Measurements from ENCODE around the gene IFNL2. TPM values are rescaled to one million over a fixed set of nuclear protein-coding genes. Genes with fewer than 3 reads are reported as not detected.

IFNL2 gene
- total and polyA plus RNA-seq, 2 donors (not counting 3 experiments of a cell fraction or from before 2014, with no cell fraction given): not detected

GRCh38 chr19:39307046-39307821 lies 39.0 kb downstream of the IFNL2 start:
- H2AFZ ChIP-seq (ENCODE audit: low read depth, low read length): no peak overlapping the region
- H3K36me3 ChIP-seq (ENCODE audit: control insufficient read depth in 2 of 2, extremely low read depth in 1 of 2, insufficient read depth in 2 of 2, low read length in 2 of 2): no peaks in the 10 kb centered on the region
- H3K9ac ChIP-seq (replicated peaks; ENCODE audit: extremely low read depth, insufficient read depth, low read length): no peak overlapping the region
- no peaks in the 10 kb centered on the region for H3K9me3 ChIP-seq (replicated peaks; ENCODE audit: control insufficient read depth, insufficient read depth, low read length)
- no peaks in the 10 kb centered on the region for H3K79me2 ChIP-seq (ENCODE audit: control insufficient read depth, insufficient read depth, low read length)
- no peak for FAIRE-seq
- dilution Hi-C loops (cut with MboI; ENCODE audit: extremely low pct_ligation_motif_present, low sequenced_read_pairs) (no loop called here), intact Hi-C loops (cut with micrococcal nuclease) (no loop called here)
- H4K20me1 ChIP-seq (replicated peaks; ENCODE audit: control insufficient read depth, extremely low read depth, insufficient read depth, low read length): no peaks in the 10 kb centered on the region
- H3K4me3 ChIP-seq (replicated peaks in 1 of 3; ENCODE audit: insufficient read depth in 1 of 3, low read depth in 1 of 3, low read length in 3 of 3): no peak overlapping the region
- H3K9me1 ChIP-seq (replicated peaks; ENCODE audit: control insufficient read depth, extremely low read depth, insufficient read depth, low read length): no peaks in the 10 kb centered on the region
- H3K4me2 ChIP-seq (ENCODE audit: insufficient read depth, low read length): no peak overlapping the region
- no peaks in the 10 kb centered on the region for H3K4me1 ChIP-seq (ENCODE audit: control insufficient read depth, extremely low read depth, insufficient read depth, low read length)
- ChIA-PET CTCF (no interaction called here), POLR2A (no interaction called here)
- no peak for DNase-seq (ENCODE audit: low read depth, low spot score)
- TF ChIP-seq MAX (IDR thresholded peaks at IDR 0.05; ENCODE audit: insufficient read depth, insufficient read length): no peak
- no peak for TF ChIP-seq JUN (IDR thresholded peaks at IDR 0.05; ENCODE audit: borderline replicate concordance, insufficient read depth, insufficient read length, low read depth)
- TF ChIP-seq EZH2 (IDR thresholded peaks at IDR 0.05; ENCODE audit: borderline replicate concordance, low read depth, low read length, severe bottlenecking): no peak
- TF ChIP-seq MYC (IDR thresholded peaks at IDR 0.05; ENCODE audit: low read depth, low read length): no peak
- TF ChIP-seq GATA2 (IDR thresholded peaks at IDR 0.05; ENCODE audit: insufficient read depth, insufficient read length, low read depth, low read length): no peak
- H3K27me3 ChIP-seq (ENCODE audit: control insufficient read depth in 2 of 2, insufficient read depth in 2 of 2, low read length in 2 of 2): peaks cover 34 to 50% of the 10 kb centered on the region in 2 experiments
- BruUV-seq (replicated peaks): no TSS peak
- H3K27ac ChIP-seq (ENCODE audit: insufficient read depth, low read depth, low read length): no peak overlapping the region

- H3K27ac ChIP-seq (ENCODE audit: insufficient read depth, low read depth, low read length): no peak overlapping the region
- H3K9me3 ChIP-seq (replicated peaks; ENCODE audit: control insufficient read depth, insufficient read depth, low read length): no peaks in the 10 kb centered on the region
- intact Hi-C loops (cut with micrococcal nuclease): no loop called here
- H4K20me1 ChIP-seq (replicated peaks; ENCODE audit: control insufficient read depth, extremely low read depth, insufficient read depth, low read length): no peaks in the 10 kb centered on the region
- CTCF ChIA-PET: interaction anchor here (0.7 to 1.7 kb wide), 2 partner anchors 186 to 192 kb away, joined by 3 to 5 read pairs; no protein-coding TSS in a partner anchor
- no peak overlapping the region for H3K4me2 ChIP-seq (ENCODE audit: insufficient read depth, low read length)
- FAIRE-seq (no peak), DNase-seq (ENCODE audit: low read depth, low spot score) (no peak)
- peaks cover 32 to 49% of the 10 kb centered on the region in 2 experiments for H3K27me3 ChIP-seq (ENCODE audit: control insufficient read depth in 2 of 2, insufficient read depth in 2 of 2, low read length in 2 of 2)
- H3K79me2 ChIP-seq (ENCODE audit: control insufficient read depth, insufficient read depth, low read length): no peaks in the 10 kb centered on the region
- H3K9me1 ChIP-seq (replicated peaks; ENCODE audit: control insufficient read depth, extremely low read depth, insufficient read depth, low read length): no peaks in the 10 kb centered on the region
- no TSS peak for BruUV-seq (replicated peaks)
- POLR2A ChIA-PET: no interaction called here
- TF ChIP-seq CTCF (IDR thresholded peaks at IDR 0.05; ENCODE audit: extremely low read depth in 1 of 2, insufficient read depth in 1 of 2, low read depth in 1 of 2, low read length in 2 of 2): peak in 1 of 2 donors; percentile 24
- TF ChIP-seq MYC (IDR thresholded peaks at IDR 0.05; ENCODE audit: low read depth, low read length): no peak
- peak; percentile 70 for TF ChIP-seq EZH2 (IDR thresholded peaks at IDR 0.05; ENCODE audit: borderline replicate concordance, low read depth, low read length, severe bottlenecking)
- no peak overlapping the region for H3K4me3 ChIP-seq (replicated peaks in 1 of 3; ENCODE audit: insufficient read depth in 1 of 3, low read depth in 1 of 3, low read length in 3 of 3)
- peak overlapping the region; percentile 55 for H2AFZ ChIP-seq (ENCODE audit: low read depth, low read length)
- no peaks in the 10 kb centered on the region for H3K4me1 ChIP-seq (ENCODE audit: control insufficient read depth, extremely low read depth, insufficient read depth, low read length)
- no peak overlapping the region for H3K9ac ChIP-seq (replicated peaks; ENCODE audit: extremely low read depth, insufficient read depth, low read length)
- H3K36me3 ChIP-seq (ENCODE audit: control insufficient read depth in 2 of 2, extremely low read depth in 1 of 2, insufficient read depth in 2 of 2, low read length in 2 of 2): no peaks in the 10 kb centered on the region
- dilution Hi-C loops (cut with MboI; ENCODE audit: extremely low pct_ligation_motif_present, low sequenced_read_pairs): no loop called here
Measured at GRCh38 chr19:39307822-39308530, 39.8 kb downstream of the IFNL2 start.

Data from endothelial cell of umbilical vein (primary cell).